Fibroblast of villous mesenchyme (primary cell): ENCODE measurements around the gene MLX. TPM values are rescaled to one million over a fixed set of nuclear protein-coding genes. Genes with fewer than 3 reads are reported as not detected.

Experiments
- DNase-seq: peaks from one replicate; pipeline ENCODE4 v3.0.0-alpha.2; 2010; ENCODE audit warnings: low read depth
- H3K4me3 ChIP-seq: 2 replicates; pipeline ENCODE4 v1.5.1; 2011; ENCODE audit warnings: low read depth, mild to moderate bottlenecking, low read length
- total RNA-seq: library from RNA; depleted of rRNA; stranded (reverse); fragments of >200 nt; gene quantifications from 2 replicates; pipeline ENCODE4 v1.2.3, GENCODE V29; 2012
- TF ChIP-seq, protein P1 (sequence below): IDR thresholded peaks from 2 replicates; pipeline ENCODE4 v1.5.1; 2012; ENCODE audit warnings: low read depth, mild to moderate bottlenecking, low read length; ENCODE audit not compliant: insufficient read depth

Gene MLX
- total RNA-seq, 1 donor, result 47.5 TPM

DNA sequence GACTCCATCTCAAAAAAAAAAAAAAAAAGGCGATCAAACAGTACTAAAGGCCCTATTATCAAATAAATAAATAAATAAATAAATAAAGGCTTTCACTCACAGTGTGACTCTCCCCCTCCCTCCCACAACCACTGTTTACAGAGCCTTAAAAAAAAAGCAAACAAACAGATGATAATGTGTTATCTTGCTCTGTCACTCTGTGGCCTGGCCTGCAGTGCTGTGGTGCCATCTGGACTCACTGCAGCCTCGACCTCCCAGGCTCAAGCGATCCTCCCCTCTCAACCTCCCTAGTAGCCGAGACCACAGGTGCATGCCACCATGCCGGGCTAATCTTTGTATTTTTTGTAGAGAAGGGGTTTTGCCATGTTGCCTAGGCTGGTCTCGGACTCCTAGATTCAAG, 39.0 kb upstream of the MLX start:
- no peak overlapping the region for H3K4me3 ChIP-seq
- TF ChIP-seq, protein P1, sequence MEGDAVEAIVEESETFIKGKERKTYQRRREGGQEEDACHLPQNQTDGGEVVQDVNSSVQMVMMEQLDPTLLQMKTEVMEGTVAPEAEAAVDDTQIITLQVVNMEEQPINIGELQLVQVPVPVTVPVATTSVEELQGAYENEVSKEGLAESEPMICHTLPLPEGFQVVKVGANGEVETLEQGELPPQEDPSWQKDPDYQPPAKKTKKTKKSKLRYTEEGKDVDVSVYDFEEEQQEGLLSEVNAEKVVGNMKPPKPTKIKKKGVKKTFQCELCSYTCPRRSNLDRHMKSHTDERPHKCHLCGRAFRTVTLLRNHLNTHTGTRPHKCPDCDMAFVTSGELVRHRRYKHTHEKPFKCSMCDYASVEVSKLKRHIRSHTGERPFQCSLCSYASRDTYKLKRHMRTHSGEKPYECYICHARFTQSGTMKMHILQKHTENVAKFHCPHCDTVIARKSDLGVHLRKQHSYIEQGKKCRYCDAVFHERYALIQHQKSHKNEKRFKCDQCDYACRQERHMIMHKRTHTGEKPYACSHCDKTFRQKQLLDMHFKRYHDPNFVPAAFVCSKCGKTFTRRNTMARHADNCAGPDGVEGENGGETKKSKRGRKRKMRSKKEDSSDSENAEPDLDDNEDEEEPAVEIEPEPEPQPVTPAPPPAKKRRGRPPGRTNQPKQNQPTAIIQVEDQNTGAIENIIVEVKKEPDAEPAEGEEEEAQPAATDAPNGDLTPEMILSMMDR, result no peak
- DNase-seq, result no peak

DNA sequence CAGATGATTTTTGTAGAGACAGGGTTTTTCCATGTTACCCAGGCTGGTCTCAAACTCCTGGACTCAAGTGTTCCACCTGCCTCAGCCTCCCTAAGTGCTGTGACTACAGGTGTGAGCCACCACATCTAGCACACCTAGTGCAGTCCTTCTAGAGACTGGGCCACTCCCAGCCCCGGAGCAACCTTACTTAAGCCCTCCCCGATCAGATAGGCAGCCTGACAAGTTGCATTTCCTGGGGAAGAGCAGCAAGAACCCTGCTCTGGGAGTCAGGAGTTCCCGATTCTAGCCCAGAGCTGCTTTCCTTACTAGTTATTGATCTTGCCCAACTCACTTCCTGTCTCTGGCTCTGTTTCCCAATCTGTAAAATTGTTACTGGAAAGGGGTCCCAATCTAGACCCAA, 37.8 kb upstream of the MLX start:
- no peak overlapping the region for H3K4me3 ChIP-seq
- TF ChIP-seq, protein P1, result no peak
- DNase-seq, result no peak

DNA sequence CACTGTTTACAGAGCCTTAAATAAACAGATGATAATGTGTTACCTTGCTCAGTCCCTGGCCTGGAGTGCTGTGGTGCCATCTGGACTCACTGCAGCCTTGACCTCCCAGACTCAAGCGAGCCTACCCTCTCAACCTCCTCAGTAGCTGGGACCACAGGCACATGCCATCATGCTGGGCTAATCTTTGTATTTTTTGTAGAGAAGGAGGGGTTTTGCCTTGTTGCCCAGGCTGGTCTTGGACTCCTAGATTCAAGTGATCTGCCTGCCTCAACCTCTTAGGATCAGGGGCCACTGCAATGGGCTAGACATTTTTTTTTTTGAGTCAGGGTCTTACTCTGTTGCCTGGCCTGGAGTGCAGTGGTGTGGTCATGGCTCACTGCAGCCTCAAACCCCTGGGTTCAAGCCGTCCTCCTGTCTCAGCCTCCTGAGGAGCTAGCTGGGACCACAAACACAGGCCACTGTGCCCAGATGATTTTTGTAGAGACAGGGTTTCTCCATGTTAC, 35.9 kb upstream of the MLX start:
- DNase-seq, result peak; percentile 67
- TF ChIP-seq, protein P1, result no peak

DNA sequence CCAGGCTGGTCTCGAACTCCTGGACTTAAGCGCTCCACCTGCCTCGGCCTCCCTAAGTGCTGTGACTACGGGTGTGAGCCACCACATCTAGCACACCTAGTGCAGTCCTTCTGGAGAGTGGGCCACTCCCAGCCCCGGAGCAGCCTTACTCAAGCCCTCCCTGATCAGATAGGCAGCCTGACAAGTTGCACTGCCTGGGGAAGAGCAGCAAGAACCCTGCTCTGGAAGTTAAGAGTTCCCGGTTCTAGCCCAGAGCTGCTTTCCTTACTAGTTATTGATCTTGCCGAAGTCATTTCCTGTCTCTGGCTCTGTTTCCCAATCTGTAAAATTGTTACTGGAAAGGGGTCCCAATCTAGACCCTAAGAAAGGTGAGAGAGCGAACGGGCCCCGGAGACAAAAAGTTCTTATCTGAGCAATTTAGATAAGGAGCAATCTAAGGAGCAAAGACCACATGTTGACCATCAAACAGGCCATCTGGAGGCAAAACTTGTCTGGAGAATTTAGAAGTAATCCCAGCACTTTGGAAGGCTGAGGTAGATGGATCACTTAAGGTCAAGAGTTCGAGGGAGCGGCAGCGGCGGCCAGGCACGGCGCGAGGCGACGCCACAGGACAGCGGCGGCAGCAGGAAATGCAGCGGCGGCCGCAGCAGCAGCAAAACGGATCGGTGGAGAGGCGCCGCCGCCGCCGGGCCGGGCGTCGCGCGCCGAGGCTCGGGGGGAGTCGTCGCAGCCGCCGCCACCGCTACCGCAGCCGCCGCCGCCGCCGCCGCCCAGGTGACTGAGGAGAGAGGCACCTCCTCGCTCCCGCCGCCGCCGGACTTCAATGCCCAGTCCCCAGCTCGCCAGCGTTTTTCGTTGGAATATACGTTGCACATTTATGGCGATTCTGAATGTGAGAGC, 35.2 kb upstream of the MLX start:
- peak; percentile 83 for DNase-seq
- H3K4me3 ChIP-seq, result peak overlapping the region; percentile 51
- TF ChIP-seq, protein P1, result peak; percentile 41

More for the DNA sequence above, 35.9 kb upstream of the MLX start:
- H3K4me3 ChIP-seq, result no peak overlapping the region

DNA sequence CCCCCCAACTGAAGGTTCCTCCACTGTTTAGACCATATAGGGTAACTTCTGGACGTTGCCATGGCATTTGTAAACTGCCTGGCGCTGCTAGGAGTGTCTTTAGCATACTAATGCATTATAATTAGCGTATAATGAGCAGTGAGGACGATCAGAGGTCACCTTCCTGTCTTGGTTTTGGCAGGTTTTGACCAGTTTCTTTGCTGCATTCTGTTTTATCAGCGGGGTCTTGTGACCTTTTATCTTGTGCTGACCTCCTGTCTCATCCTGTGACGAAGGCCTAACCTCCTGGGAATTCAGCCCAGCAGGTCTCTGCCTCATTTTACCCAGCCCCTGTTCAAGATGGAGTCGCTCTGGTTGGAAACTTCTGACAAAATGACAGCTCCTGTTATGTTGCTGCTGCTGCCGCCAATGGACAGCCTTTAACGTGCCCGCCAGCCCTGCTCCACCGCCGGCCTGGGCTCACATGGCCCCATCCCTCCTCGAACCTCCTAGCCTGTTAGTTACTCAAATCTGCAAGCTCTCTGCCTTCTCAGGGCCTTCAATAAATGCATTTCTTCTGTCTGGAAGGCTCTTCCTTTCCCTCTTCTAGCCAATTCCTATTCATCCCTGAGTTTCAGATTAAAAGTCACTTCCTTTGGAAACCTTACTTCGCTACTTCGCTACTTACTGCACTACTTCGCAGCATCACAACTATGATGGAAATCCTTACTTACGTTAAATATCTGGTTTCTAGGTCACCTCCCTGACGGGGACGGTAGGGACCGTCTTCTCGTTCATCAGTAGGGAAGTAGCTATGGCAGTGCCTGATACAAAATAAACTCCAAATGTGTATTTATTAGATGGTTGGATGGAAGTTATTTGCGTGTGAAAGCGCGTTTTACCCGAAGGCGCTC, 31.5 kb upstream of the MLX start:
- TF ChIP-seq, protein P1, result no peak
- H3K4me3 ChIP-seq, result peak overlapping the region; percentile 72
- DNase-seq, result no peak

DNA sequence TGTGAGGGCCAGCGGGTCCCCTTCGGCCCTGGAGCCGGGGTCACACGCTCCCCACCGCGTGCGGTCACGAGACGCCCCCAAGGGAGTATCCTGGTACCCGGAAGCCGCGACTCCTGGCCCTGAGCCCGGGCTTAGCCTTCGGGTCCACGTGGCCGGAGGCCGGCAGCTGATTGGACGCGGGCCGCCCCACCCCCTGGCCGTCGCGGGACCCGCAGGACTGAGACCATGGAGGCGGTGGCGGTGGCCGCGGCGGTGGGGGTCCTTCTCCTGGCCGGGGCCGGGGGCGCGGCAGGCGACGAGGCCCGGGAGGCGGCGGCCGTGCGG, 30.9 kb upstream of the MLX start, which contains the start of gene NAGLU:
TSS of gene NAGLU (plus strand) at position 194 of the 324 bp plus-strand sequence. CDS start at position 226, 32 bp downstream.
- DNase-seq, result peak; percentile 90
- TF ChIP-seq, protein P1, result no peak

More for the DNA sequence above, 30.9 kb upstream of the MLX start, which contains the start of gene NAGLU:
- H3K4me3 ChIP-seq, result peak within 1 kb of the TSS; percentile 72
